Loucy (cell line): ENCODE results near the gene PTPRH.

Experiments
- CTCF ChIP-seq: fragments of 200-600 bp; sonication (generic); conservative IDR thresholded peaks from 2 replicates; pipeline ENCODE4 v1.5.1; 2014; ENCODE audit warnings: mild to moderate bottlenecking, antibody characterized with exemption, low read length
- EZH2phosphoT487 ChIP-seq: fragments of 200-600 bp; IDR thresholded peaks from 2 replicates; pipeline ENCODE4 v1.6.1; 2018; ENCODE audit warnings: antibody characterized with exemption, mild to moderate bottlenecking, moderate library complexity, borderline replicate concordance

- no peak for TF ChIP-seq CTCF
- TF ChIP-seq EZH2phosphoT487 = no peak
Observed at GRCh38 chr19:55158423-55158822, 50.9 kb downstream of the PTPRH start.
